PC-9 (cell line): ENCODE results near the gene FAM110A. TPM values are rescaled to one million over a fixed set of nuclear protein-coding genes. Genes with fewer than 3 reads are reported as not detected.

Experiments
- BruUV-seq: library from RNA; stranded (reverse); fragments of 400-500 nt; replicated peaks from 2 replicates; lab custom pipeline; 2021; lab: Mats Ljungman, UMichigan
- CTCF ChIA-PET: fragments of 300-600 bp; sonication (Branson Sonifier 250); formaldehyde crosslinking; loops from one replicate; lab custom pipeline; 2022; ENCODE audit warnings: antibody characterized with exemption; lab: Charles Lee
- POLR2A ChIA-PET: fragments of 300-600 bp; sonication (Branson Sonifier 250); formaldehyde crosslinking; loops from one replicate; lab custom pipeline; 2022; ENCODE audit warnings: antibody characterized with exemption; ENCODE audit not compliant: unreplicated experiment; lab: Charles Lee
- DNase-seq, 2 experiments: peaks; one replicate each; pipeline versions ENCODE4 v3.0.0 to v3.0.0-alpha.2; 2015 to 2022; ENCODE audit warnings: mixed read lengths in 1 of 2
- H2AFZ ChIP-seq: fragments of 200-600 bp; sonication (generic); 2 replicates; pipeline ENCODE4 v1.8.1; 2017; ENCODE audit warnings: antibody characterized with exemption
- H3F3A ChIP-seq: fragments of 200-600 bp; sonication (generic); 2 replicates; pipeline ENCODE4 v1.8.1; 2017; ENCODE audit warnings: antibody characterized with exemption, mild to moderate bottlenecking, low read depth; ENCODE audit not compliant: insufficient read depth
- H3K27ac ChIP-seq: fragments of 200-600 bp; sonication (generic); 2 replicates; pipeline ENCODE4 v1.6.1; 2016; ENCODE audit warnings: mixed run types
- H3K27me3 ChIP-seq: fragments of 200-600 bp; sonication (generic); 2 replicates; pipeline ENCODE4 v1.6.1; 2016; ENCODE audit warnings: low read depth, mixed run types; ENCODE audit not compliant: insufficient read depth
- H3K36me3 ChIP-seq: fragments of 200-600 bp; sonication (generic); 2 replicates; pipeline ENCODE4 v1.6.1; 2016; ENCODE audit warnings: low read depth, mixed run types
- H3K4me1 ChIP-seq: fragments of 200-600 bp; sonication (generic); replicated peaks from 2 replicates; pipeline ENCODE4 v1.6.1; 2016; ENCODE audit warnings: mixed run types; ENCODE audit not compliant: insufficient read depth
- H3K4me2 ChIP-seq: fragments of 200-600 bp; sonication (generic); 2 replicates; pipeline ENCODE4 v1.6.1; 2017; ENCODE audit warnings: mixed run types
- H3K4me3 ChIP-seq: fragments of 200-600 bp; sonication (generic); 2 replicates; pipeline ENCODE4 v1.6.1; 2016; ENCODE audit warnings: mixed run types
- H3K79me2 ChIP-seq: fragments of 200-600 bp; sonication (generic); 2 replicates; pipeline ENCODE4 v1.6.1; 2017; ENCODE audit warnings: low read depth, mixed run types
- H3K9me2 ChIP-seq: fragments of 200-600 bp; sonication (generic); 2 replicates; pipeline ENCODE4 v1.8.1; 2017; ENCODE audit warnings: mild to moderate bottlenecking; ENCODE audit not compliant: insufficient read depth
- H3K9me3 ChIP-seq: fragments of 200-600 bp; sonication (generic); 2 replicates; pipeline ENCODE4 v1.8.1; 2016; ENCODE audit warnings: low read depth; ENCODE audit not compliant: insufficient read depth
- H4K20me1 ChIP-seq: fragments of 200-600 bp; sonication (generic); 2 replicates; pipeline ENCODE4 v1.8.1; 2017; ENCODE audit not compliant: insufficient read depth
- EZH2 ChIP-seq: fragments of 200-600 bp; sonication (generic); IDR thresholded peaks from 2 replicates; pipeline ENCODE4 v1.8.0; 2017; ENCODE audit warnings: antibody characterized with exemption, low read depth
- intact Hi-C: fragments of 100-400 bp; cut with micrococcal nuclease; formaldehyde crosslinking; loops from one replicate; pipeline ENCODE4 v1.10.0; 2022; ENCODE audit not compliant: unreplicated experiment
- total RNA-seq: library from RNA; stranded (reverse); gene quantifications from 2 replicates; pipeline ENCODE4 v1.2.3, GENCODE V29; 2021
- TF ChIP-seq, protein P1 (sequence below): fragments of 200-600 bp; sonication (generic); conservative IDR thresholded peaks from 2 replicates; pipeline ENCODE4 v1.6.1; 2017; ENCODE audit warnings: mixed run types, antibody characterized with exemption, mild to moderate bottlenecking, moderate library complexity

Gene FAM110A
- total RNA-seq, 1 experiment from 2014 or later: 30.8 TPM

DNA sequence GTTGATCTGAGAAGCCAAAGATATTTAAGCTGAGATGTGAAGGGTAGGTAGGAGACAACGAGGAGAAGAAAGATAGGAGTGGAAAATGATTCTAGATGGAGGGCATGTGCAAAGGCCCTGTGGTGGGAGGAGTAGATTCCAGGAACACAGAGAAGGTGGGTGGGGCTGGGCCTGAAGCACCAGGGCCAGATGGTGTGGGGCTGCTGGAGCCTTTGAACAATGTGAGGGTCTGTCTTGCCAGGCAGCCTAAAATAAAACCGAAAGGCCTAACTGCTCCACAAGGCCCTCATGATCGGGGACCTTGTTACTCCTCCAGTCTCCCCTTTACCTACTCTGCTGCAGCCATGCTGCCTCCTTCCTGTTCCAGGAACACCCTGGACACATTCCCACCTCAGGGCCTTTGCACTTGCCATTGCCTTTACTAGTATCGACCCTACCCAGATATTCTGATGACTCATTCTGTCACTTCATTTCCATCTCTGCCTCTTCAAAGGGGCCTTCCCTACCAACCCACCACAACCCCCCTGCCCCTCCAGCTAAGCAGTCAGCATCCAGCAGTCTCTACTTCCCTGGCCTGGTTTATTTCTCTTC, 20.0 kb downstream of the FAM110A start:
- no TSS peak for BruUV-seq
- CTCF ChIA-PET: no interaction called here

DNA sequence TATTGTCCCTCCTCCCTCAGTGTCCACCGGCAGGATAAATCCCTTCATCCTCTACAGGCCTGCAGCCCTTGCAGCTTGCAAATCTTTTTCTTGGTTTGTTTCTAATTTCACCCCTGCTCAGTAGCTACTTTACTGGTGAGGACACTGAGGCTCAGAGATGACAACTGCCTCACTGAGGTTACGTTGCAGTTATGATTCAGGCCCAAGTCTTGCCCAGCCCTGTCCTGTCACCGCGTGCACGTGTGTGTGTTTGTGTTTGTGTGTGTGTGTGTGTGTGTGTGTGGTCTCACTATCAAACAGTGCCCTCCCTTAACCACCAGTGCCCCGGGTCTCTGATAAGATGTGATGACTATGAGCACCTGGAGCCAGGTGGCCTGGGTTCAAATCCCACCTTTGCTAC, 21.1 kb downstream of the FAM110A start:
- no peak overlapping the region for H3K27ac ChIP-seq
- no peaks in the 10 kb centered on the region for H3K9me2 ChIP-seq
- H3K4me3 ChIP-seq: no peak overlapping the region
- intact Hi-C loops: no loop called here
- H3K79me2 ChIP-seq: no peaks in the 10 kb centered on the region; the same call in 1 of the 2 replicates
- no TSS peak for BruUV-seq
- H3K36me3 ChIP-seq: no peaks in the 10 kb centered on the region
- ChIA-PET CTCF (no interaction called here), POLR2A (no interaction called here)
- H3K4me2 ChIP-seq: no peak overlapping the region
- TF ChIP-seq, protein P1, sequence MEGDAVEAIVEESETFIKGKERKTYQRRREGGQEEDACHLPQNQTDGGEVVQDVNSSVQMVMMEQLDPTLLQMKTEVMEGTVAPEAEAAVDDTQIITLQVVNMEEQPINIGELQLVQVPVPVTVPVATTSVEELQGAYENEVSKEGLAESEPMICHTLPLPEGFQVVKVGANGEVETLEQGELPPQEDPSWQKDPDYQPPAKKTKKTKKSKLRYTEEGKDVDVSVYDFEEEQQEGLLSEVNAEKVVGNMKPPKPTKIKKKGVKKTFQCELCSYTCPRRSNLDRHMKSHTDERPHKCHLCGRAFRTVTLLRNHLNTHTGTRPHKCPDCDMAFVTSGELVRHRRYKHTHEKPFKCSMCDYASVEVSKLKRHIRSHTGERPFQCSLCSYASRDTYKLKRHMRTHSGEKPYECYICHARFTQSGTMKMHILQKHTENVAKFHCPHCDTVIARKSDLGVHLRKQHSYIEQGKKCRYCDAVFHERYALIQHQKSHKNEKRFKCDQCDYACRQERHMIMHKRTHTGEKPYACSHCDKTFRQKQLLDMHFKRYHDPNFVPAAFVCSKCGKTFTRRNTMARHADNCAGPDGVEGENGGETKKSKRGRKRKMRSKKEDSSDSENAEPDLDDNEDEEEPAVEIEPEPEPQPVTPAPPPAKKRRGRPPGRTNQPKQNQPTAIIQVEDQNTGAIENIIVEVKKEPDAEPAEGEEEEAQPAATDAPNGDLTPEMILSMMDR: no peak
- TF ChIP-seq EZH2: no peak
- DNase-seq: no peak
- peaks cover 22% of the 10 kb centered on the region for H3F3A ChIP-seq
- peaks cover 24% of the 10 kb centered on the region for H3K4me1 ChIP-seq
- H3K9me3 ChIP-seq: no peaks in the 10 kb centered on the region
- no peaks in the 10 kb centered on the region for H3K27me3 ChIP-seq
- no peak overlapping the region for H2AFZ ChIP-seq
- H4K20me1 ChIP-seq: no peaks in the 10 kb centered on the region; the same call in none of the 2 replicates

More for the DNA sequence above, 20.0 kb downstream of the FAM110A start:
- H3F3A ChIP-seq: peaks cover 22% of the 10 kb centered on the region
- H3K27me3 ChIP-seq: no peaks in the 10 kb centered on the region
- H3K4me3 ChIP-seq: no peak overlapping the region
- intact Hi-C loops: no loop called here
- POLR2A ChIA-PET: no interaction called here
- H3K36me3 ChIP-seq: no peaks in the 10 kb centered on the region
- TF ChIP-seq EZH2: no peak
- TF ChIP-seq, protein P1: no peak
- no peak for DNase-seq
- no peak overlapping the region for H3K27ac ChIP-seq
- no peak overlapping the region for H3K4me2 ChIP-seq
- no peaks in the 10 kb centered on the region for H3K9me3 ChIP-seq
- no peaks in the 10 kb centered on the region for H3K9me2 ChIP-seq
- H2AFZ ChIP-seq: no peak overlapping the region
- no peaks in the 10 kb centered on the region; the same call in 1 of the 2 replicates for H3K79me2 ChIP-seq
- no peaks in the 10 kb centered on the region; the same call in none of the 2 replicates for H4K20me1 ChIP-seq
- peaks cover 24% of the 10 kb centered on the region for H3K4me1 ChIP-seq

DNA sequence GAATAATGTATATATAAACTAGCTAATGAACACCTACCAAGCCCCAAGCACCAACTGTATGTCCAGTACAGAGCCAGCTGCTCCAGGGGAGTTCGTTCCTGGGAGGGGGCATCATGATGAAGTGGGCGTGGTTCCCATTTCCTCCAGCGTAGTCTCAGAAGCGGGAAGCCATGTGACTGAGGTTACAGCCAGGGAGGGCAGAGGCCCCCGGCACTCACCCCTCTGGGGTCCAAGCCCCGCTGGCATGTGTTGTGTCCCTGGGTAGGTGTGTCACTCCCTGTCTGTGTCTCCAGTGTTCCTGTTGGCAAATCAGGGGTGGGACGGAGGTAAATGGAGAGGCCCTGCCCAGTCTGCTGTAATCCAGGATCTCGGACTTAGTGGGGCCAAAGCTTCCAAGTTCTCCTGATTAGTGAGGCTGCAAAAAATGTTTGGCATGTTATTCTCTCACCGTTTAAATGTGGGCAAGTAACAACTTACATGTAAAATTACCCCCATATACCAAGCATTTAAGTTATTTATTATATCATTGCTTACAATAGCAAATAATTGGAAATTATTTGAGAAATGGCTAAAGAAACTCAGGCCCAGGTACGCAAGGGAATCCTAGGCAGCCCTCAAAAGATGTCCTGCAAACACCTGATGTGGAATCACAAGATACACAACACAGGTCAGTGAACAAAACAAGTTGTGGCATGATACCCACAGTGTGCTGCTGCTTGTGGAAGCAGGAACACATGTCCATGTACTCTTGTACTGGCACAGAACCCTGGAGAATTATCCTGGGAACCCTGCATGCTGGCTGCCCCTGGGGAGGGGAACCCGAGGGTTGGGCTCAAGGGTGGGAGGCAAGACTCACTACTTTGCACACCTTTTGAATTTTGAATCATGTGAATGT, 22.2 kb downstream of the FAM110A start:
- TF ChIP-seq EZH2: no peak
- TF ChIP-seq, protein P1: no peak
- H4K20me1 ChIP-seq: no peaks in the 10 kb centered on the region; the same call in none of the 2 replicates
- ChIA-PET CTCF (interaction anchor here (0.6 to 1.4 kb wide), 4 partner anchors 26 to 100 kb away, joined by 3 to 9 read pairs (median 6); no protein-coding TSS in a partner anchor), POLR2A (interaction anchor here (0.6 to 0.7 kb wide), 3 partner anchors 11 to 264 kb away, joined by 3 to 7 read pairs (median 3); partner anchors contain the start of gene FAM110A)
- intact Hi-C loops: loop anchor here (1.0 kb wide), 1 partner anchor 13 kb away; no protein-coding TSS in a partner anchor
- DNase-seq: no peak
- H3K4me3 ChIP-seq: peak overlapping the region; percentile 43; the same call in 1 of the 2 replicates
- H3K4me2 ChIP-seq: peak overlapping the region; percentile 78
- H2AFZ ChIP-seq: no peak overlapping the region
- H3K27me3 ChIP-seq: no peaks in the 10 kb centered on the region
- H3K79me2 ChIP-seq: no peaks in the 10 kb centered on the region; the same call in 1 of the 2 replicates
- BruUV-seq: no TSS peak
- peaks cover 24% of the 10 kb centered on the region for H3K4me1 ChIP-seq
- no peaks in the 10 kb centered on the region for H3K36me3 ChIP-seq
- peaks cover 22% of the 10 kb centered on the region for H3F3A ChIP-seq
- peak overlapping the region; percentile 64 for H3K27ac ChIP-seq
- no peaks in the 10 kb centered on the region for H3K9me3 ChIP-seq
- H3K9me2 ChIP-seq: no peaks in the 10 kb centered on the region
